Bronchial epithelial cell (primary cell): ENCODE measurements around the gene PLCB1. TPM values are rescaled to one million over a fixed set of nuclear protein-coding genes. Genes with fewer than 3 reads are reported as not detected.

Experiments
- DNase-seq: peaks from one replicate; pipeline ENCODE4 v3.0.0-alpha.2; 2010; ENCODE audit warnings: low read depth
- FAIRE-seq: peaks from 2 replicates; lab custom pipeline; 2011; peaks lifted over from hg19 to GRCh38; lab: Jason Lieb, UNC
- H3K27me3 ChIP-seq: 2 replicates; pipeline ENCODE4 v1.5.1; 2011; ENCODE audit warnings: low read length; ENCODE audit not compliant: control insufficient read depth, insufficient read depth
- H3K36me3 ChIP-seq: 2 replicates; pipeline ENCODE4 v1.5.1; 2011; ENCODE audit warnings: low read length; ENCODE audit not compliant: control insufficient read depth, insufficient read depth
- H3K4me3 ChIP-seq: 2 replicates; pipeline ENCODE4 v1.5.1; 2011; ENCODE audit warnings: mild to moderate bottlenecking, low read depth, low read length, control low read depth
- total RNA-seq: library from RNA; depleted of rRNA; stranded (reverse); fragments of >200 nt; gene quantifications from 2 replicates; pipeline ENCODE4 v1.2.1, GENCODE V29; 2014
- TF ChIP-seq, protein P1 (sequence below): IDR thresholded peaks from 2 replicates; pipeline ENCODE4 v1.5.1; 2011; ENCODE audit warnings: mild to moderate bottlenecking, moderate library complexity, low read length, control low read depth, inconsistent platforms; ENCODE audit not compliant: insufficient read depth, severe bottlenecking

The PLCB1 gene
- total RNA-seq, 1 donor from 2014 or later = 1.1 TPM

DNA sequence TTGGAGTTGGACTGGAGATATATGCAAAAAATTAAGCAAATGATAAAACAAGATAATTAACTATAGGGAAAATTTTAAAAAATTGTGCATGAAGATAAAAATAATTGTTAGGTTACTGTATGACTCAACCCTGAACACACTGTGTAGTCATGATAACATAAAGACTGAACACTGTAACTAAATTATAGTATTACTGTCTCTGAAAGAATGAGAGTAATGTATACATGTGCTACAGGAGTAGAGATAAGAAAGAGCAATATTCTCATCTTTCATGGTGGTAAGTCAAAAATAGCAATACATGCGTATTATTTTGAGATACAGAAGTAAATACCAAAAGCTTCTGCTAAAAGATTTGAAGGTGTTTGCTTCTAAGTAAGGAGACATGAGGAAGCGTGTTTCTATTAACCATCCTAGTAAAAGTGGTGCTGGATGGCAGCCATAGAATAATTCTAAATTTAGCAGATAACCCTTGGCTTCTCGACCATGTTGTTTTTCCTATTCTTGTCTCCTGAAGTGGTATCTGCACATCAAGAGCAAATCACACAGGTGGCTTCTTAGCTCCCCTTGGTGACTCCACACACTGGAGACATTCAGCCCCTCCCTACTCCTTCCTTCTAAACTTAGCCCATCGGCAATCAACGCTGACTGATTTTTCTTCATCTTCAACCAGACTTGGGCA lies 546.2 kb downstream of the PLCB1 start:
- TF ChIP-seq, protein P1, sequence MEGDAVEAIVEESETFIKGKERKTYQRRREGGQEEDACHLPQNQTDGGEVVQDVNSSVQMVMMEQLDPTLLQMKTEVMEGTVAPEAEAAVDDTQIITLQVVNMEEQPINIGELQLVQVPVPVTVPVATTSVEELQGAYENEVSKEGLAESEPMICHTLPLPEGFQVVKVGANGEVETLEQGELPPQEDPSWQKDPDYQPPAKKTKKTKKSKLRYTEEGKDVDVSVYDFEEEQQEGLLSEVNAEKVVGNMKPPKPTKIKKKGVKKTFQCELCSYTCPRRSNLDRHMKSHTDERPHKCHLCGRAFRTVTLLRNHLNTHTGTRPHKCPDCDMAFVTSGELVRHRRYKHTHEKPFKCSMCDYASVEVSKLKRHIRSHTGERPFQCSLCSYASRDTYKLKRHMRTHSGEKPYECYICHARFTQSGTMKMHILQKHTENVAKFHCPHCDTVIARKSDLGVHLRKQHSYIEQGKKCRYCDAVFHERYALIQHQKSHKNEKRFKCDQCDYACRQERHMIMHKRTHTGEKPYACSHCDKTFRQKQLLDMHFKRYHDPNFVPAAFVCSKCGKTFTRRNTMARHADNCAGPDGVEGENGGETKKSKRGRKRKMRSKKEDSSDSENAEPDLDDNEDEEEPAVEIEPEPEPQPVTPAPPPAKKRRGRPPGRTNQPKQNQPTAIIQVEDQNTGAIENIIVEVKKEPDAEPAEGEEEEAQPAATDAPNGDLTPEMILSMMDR = no peak
- H3K36me3 ChIP-seq = no peaks in the 10 kb centered on the region
- no peak overlapping the region for H3K4me3 ChIP-seq
- DNase-seq = no peak
- H3K27me3 ChIP-seq = no peaks in the 10 kb centered on the region
- no peak for FAIRE-seq

DNA sequence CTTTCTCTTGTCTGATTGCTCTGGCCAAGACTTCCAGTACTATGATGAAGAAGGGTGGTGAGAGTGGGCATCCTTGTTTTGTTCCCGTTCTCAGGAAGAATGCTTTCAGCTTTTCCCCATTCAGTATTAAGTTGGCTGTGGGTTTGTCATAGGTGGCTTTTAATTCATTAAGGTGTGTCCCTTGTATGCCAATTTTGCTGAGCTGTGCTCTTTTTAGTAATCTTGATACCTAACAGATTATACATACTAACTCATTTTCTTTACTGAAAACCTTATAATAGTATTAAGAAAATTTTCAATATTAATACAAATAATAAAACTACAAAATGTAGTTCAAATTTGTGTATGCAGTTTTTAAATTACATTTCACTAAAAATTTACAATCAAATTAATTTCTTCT lies 557.3 kb downstream of the PLCB1 start:
- DNase-seq = no peak
- Histone ChIP-seq H3K4me3 (no peak overlapping the region), H3K27me3 (no peaks in the 10 kb centered on the region), H3K36me3 (no peaks in the 10 kb centered on the region)
- FAIRE-seq = no peak
- TF ChIP-seq, protein P1 = no peak

DNA sequence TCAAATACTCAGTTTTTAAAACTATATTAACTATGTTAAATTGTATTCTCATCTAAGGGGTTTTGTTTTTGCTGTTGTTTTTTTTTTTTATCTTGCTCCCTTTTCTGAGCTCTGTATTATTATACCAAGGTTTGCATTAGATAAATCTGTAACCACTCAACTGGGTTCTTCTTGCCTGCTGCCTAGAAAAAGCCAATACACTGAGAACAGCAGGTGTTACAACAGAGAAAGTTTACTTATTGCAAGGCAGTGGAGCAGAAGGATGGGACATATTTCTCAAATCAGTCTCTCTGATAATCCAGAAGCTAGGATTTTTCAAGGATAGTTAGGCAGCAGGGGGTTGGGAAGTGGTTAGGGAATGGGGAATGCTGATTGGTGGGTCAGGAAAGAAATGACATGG lies 558.0 kb downstream of the PLCB1 start:
- Histone ChIP-seq H3K4me3 (no peak overlapping the region), H3K27me3 (no peaks in the 10 kb centered on the region), H3K36me3 (no peaks in the 10 kb centered on the region)
- DNase-seq (no peak), FAIRE-seq (no peak)
- TF ChIP-seq, protein P1 = no peak

DNA sequence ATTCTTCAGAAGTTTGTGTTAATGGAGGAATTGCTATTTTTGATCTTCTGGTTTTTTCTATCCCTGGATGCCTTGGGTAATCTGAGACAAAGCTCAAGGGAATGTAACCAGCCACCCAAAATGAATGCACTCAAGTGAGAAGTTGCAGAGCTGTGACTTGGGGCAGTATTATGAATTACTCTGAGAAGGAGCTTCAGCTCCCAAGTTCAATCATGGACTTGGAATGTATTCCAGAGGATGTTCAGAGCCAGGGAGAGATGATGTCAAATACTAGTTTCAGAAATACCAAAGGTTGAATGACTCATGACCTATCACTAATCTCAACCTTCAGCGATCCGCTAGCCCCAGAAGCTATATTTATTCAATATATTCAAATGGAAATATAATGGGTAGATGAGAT lies 561.6 kb downstream of the PLCB1 start:
- DNase-seq = peak; percentile 12
- TF ChIP-seq, protein P1 = no peak
- Histone ChIP-seq H3K4me3 (no peak overlapping the region), H3K27me3 (no peaks in the 10 kb centered on the region), H3K36me3 (no peaks in the 10 kb centered on the region)
- FAIRE-seq = no peak

DNA sequence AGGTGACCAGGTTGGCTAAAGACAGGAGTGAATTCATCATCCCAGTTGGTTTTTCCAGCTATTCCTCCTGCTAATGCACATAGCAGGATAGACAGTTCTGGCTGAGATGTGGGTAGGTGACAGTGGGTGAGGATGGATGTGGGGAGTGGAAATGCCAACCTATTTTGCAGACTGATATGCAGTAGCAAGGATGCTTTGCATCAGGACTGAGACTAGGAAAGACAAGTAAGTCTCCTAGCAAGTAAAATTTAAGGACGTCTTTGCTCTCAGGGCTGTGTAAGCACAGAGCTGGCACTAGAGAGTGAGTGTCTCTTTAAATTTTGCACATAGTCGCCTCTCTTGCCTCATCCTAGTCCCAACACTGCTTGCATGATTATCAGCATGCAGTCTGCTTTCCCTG lies 568.7 kb downstream of the PLCB1 start:
- Histone ChIP-seq H3K4me3 (no peak overlapping the region), H3K36me3 (no peaks in the 10 kb centered on the region), H3K27me3 (no peaks in the 10 kb centered on the region)
- no peak for FAIRE-seq
- TF ChIP-seq, protein P1 = no peak
- no peak for DNase-seq
